ENCODE data around the gene DIO3.
"Not testable (repeated sequence)": the region's sequence is repeated elsewhere in the genome, so short reads cannot be mapped to it uniquely, and the experiment has no call there.

The DIO3 gene

GRCh38 chr14:101543814-101544213 lies 17.5 kb upstream of the DIO3 start:
- no peak for DNase-seq

GRCh38 chr14:101544550-101544949 lies 16.7 kb upstream of the DIO3 start:
- DNase-seq, result no peak

GRCh38 chr14:101546706-101547105 lies 14.6 kb upstream of the DIO3 start:
- no peak for DNase-seq

GRCh38 chr14:101547107-101547738 lies 14.1 kb upstream of the DIO3 start:
- no peak for DNase-seq

DNA sequence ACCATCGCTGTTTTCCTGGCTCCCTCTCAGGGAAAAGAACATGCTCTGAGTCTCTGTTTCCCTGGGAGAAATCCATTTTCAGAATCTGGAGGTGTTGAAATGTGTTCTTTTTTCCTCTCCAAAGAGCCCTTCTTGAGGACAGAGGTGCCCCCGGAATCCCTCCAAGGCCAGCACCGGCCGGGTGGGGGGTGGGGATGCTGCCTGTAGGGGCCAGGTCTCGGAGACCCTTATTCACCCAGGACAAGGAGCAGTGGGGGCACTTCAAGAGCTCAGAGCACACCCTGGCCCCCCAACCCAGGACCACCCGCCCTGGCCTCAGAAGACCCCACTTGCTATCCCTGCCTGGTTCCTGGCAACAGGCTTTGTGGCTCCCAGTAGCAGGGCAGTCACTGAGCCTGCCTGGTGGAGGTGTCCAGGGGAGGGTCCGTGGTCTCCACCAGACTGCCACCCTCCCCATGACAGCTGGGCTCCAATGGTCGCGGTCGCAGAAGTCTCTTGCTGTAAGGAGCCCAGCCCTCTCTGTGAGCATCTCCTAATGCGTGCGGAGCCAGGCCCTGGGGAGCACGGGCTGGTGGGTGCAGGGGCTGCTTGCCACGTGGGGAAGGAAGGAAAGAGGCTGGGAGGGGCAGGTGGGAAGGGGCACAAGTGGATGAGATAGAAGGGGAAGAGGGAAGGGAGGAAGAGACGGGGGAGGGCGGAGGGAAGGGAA lies 13.2 kb upstream of the DIO3 start:
- no peak for DNase-seq

GRCh38 chr14:101548710-101549109 lies 12.6 kb upstream of the DIO3 start:
- DNase-seq, result no peak

DNA sequence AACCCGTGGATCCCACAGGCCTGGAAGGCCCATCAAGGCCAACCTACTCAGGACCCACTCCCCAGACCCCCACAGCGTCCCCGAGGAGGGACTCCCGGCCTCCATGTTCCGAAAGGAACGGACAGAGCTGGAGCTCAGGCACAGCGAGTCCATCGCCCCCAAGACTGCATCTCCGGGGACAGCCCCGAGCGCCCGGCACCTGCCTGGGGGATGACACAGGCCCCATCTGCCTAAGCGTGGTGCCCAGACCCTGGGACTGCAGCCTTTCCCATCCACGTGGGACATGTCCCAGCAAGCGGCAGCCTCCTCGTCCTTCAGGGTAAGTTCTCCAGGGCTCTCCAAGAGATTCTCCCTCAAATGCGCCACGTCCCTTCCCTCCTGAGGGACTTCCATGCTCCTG lies 12.1 kb upstream of the DIO3 start:
- no peak for DNase-seq

GRCh38 chr14:101550202-101550912 lies 10.9 kb upstream of the DIO3 start:
- not testable (repeated sequence) for DNase-seq

DNA sequence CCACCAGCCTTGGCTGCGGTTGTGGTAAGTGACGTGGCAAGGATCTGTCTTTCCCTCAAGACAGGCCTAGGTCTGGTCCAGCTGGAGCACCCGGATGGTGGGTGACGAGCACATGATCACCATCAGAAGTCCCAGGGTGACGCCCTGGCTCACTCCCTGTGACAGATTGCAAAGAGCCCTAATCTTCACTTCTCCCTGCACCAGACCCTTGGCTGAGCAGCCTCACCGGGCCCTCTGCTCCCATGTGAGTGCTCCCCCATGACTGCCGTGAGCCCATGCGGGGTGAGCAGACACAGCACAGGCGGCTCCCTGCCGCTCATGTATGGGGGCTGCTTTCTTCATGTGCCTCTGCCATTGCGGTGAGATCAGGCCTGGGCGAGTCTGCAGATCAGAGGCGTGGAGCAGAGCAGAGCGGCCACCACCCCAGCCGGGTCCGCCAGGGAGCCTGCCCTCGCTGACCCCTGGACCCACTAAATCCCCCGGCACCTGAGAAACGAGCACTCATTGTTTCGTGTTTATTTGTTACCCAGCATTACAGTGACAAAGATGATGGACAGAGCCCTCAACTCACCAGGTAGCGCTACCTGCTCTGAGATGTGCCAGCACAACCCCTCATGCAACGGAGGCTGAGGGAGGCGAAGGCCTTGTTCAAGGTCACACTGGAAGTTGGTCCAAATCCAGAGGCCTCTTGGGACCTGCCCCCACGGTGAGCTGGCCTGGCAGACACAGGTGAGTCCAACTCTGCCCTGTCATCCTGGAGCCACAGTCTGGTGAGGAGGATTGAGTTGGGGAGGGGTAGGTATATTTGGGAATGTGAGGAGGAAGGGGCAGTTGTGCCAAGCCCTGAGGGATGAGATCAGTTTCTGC lies 9.3 kb upstream of the DIO3 start:
- DNase-seq, result no peak

DNA sequence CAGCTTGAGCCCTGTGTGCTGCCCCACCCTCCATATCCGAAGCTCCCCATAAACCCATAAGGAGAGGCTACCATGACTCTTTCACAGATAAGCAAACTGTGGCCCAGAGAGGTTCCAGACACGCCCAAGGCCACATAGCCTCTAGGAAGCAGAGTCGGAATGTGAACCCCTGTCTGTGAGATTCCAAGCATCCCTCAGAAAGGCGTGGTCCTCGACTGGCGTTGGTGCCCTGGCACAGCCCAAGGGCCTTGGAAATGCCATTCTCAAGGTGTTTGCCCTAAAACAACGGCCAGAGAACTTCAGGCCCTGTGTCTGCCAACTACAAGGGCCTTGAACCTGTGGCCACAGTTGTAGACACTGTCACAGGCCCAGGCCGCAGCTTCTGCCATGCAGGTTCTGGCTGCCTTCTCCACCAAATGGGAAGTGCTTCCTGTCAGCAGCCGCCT lies 8.5 kb upstream of the DIO3 start:
- no peak for DNase-seq

DNA sequence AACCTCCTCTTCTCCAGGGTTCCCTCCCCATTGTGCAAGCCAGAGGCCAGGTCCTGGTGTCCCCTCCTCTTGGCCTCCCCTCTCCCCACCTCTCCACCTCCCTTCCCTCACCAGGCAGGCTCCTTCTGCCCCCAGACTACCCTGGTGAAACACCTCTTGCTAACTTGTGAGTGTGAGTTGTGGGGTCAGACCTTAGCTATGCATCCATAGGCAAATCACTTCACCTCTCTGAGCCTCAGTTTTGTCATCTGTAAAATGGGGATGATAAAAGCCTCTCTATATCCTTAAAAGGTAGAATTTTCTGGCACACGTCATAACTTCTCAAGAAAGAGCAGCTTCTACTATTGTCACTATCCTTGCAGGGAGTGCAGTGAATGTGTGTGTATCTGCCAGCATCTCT lies 7.9 kb upstream of the DIO3 start:
- DNase-seq, result no peak

DNA sequence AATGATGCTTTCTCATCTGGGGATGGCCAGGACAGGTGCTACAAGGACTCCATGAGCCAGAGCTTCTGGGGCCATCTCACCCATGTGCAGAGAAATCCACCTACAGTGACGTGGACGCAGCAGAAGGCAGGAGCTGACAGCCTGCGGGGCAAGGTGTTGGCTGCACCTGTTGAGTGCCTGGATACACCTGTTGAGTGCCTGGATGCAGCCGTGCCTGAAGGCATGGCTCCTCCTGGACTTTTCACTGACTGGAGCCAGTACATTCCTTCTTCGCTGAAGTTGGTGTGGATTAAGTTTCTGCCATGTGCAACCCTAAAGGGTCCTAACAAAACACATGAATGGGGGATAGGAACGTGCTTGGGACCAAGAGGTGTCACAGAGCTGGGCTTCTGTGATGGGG lies 7.4 kb upstream of the DIO3 start:
- no peak for DNase-seq

- no peak for DNase-seq
Measured at GRCh38 chr14:101554991-101555668, 6.2 kb upstream of the DIO3 start.

DNA sequence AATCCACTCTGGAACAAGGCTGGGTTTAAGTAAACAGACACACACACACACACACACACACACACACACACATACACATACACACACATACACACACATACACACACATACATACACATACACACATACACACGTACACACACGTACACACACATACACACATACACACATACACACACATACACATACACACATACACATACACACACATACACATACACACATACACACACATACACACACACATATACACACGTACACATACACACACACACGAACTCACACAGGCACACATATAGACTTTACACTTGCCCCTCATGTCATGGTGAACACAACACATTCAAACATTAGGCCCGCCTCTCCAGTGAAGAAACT lies 5.6 kb upstream of the DIO3 start:
- DNase-seq, result not testable (repeated sequence)

GRCh38 chr14:101556131-101556530 lies 5.2 kb upstream of the DIO3 start:
- no peak for DNase-seq

DNA sequence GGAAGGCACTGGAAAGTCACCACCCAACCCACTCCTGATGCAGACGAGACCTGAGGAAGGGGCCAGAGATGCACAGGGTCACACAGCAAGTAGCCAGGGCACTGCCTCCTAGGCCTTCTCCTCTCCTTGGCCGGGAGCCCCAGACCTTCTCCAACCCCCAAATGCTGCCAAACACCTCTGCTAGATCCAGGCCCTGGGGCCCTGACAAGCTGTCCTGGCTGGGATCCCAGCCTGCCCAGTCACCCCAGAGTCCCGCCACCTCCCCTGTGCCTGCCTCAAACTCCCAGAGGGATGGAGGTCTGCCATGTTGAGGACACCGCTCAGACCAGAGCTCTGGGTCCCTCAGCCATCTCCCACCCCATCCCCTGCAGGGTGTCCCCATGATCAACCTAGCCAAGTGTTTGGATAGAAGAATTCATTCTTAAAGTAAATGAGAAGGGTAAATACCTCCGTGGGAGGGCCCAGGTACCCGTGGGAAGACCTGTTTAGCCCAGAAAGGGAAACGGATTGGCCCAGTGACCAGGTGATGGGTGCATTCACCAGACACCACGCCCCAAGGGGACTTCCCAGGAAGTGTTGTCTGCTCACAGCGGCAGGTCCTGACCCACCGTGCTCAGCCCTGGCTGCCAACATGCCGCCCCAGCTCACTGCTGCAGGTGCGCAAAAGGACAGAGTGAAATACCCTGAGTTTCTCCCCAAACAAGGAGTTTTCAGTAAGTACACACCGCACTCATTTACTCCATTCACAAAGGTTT lies 4.6 kb upstream of the DIO3 start:
- no peak for DNase-seq

DNA sequence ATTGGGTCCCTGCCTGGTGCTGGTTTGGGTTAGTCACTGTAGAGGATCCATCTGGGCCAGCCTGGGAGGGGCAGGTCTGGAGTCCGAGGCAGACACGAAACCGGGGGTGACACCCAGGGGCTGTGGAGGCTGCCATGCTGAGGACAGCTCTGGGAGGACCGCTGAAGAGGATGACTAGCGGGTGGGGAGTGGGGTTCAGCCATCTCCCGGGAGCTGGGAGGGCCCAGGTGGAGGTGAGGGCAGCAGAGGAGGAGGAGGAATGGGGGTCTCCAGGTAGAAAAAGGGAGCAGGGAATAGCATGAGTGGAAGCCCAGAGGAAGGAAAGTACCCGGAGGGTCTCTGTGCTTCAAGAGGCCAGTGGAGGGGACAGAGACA lies 4.0 kb upstream of the DIO3 start:
- no peak for DNase-seq

DNA sequence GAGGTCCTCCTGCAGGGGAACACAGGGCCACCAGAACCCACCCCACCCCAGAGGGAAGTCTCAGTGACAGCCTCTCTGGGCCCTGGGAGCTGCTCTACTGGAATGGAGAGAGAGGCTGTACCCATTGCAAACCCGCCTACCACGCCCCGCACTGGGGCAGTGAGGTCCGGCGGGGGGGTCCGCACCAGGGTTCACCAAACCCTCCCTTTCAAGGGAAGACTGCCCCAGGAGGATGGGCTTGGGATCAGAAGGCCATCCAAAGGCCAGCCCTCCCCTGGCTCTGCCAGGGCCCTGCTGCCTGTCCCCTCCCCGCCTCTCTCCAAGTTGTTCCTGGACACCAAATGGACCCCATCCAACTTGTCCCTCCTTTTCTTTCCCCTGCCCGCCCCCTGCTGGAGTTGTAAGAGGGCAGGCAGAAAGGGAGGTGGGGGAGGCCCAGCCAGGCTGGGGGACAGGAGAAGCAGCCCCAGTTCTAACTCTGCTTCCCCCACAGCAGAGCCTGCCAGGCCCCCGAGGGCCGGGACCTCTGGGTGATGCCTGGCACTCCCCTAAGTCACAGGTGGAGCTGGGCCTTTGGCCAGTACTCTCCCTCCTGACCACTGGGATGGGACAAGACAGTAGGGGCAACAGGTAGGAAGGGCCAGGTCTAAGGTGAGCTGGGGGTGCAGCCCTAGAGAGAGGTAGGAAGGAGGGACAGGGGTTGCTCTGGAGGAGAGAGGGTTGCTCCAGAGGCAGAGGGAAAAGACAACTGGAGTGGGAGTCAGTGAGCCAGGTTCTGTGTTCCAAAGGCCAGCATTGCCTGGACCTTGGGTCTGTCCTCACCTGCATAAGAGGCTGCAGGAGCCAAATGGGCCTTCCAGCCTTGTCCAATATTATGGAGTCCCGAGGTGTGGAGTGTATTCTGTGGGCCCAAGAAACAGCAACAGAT lies 3.2 kb upstream of the DIO3 start:
- DNase-seq, result no peak

GRCh38 chr14:101558739-101559240 lies 2.5 kb upstream of the DIO3 start:
- DNase-seq, result no peak

- no peak for DNase-seq
Measured at GRCh38 chr14:101559250-101559623, 2.1 kb upstream of the DIO3 start.

Measured in NCI-H345 (cell line).